ENCODE data around the gene ZNF438. TPM values are rescaled to one million over a fixed set of nuclear protein-coding genes. Genes with fewer than 3 reads are reported as not detected.
A peak's percentile ranks its signal among the peaks of the same experiment; 100 is the strongest.

Gene ZNF438
- total and polyA plus RNA-seq, 2 of the 4 experiments (the other 2 are of a cell fraction), result 1.8 to 2.9 TPM

GRCh38 chr10:30825495-30825894 is 206.2 kb downstream of the ZNF438 start:
- ChIA-PET CTCF (interaction anchor here (0.7 kb wide), 1 partner anchor 1496 kb away, joined by 4 read pairs; no protein-coding TSS in a partner anchor), POLR2A (ENCODE audit: unreplicated experiment) (no interaction called here)
- no peaks in the 10 kb centered on the region for H3K27me3 ChIP-seq (ENCODE audit: control insufficient read depth, insufficient read depth, low read length)
- peak overlapping the region; percentile 49 for H3K14ac ChIP-seq (replicated peaks; ENCODE audit: low read depth, low read length)
- peaks cover 0 to 5% of the 10 kb centered on the region in 2 experiments; a peak in 2 of 4 replicates for H3K79me1 ChIP-seq (ENCODE audit: low read depth in 1 of 2, low read length in 2 of 2)
- in situ Hi-C loops (cut with MboI; ENCODE audit: low sequenced_read_pairs) (no loop called here), dilution Hi-C loops (cut with HindIII; ENCODE audit: low sequenced_read_pairs, unreplicated experiment) (no loop called here), intact Hi-C loops (cut with micrococcal nuclease) (no loop called here)
- no peak overlapping the region; the same call in 1 of the 2 replicates for H4K5ac ChIP-seq (ENCODE audit: low read depth, low read length)
- peak overlapping the region; percentile 23 for H2BK120ac ChIP-seq (ENCODE audit: low read depth, low read length)
- DNase-seq, result peak; percentile 74
- H3K9ac ChIP-seq (ENCODE audit: low read depth, low read length), result no peak overlapping the region
- peak overlapping the region; percentile 0; the same call in 1 of the 2 replicates for H3K23ac ChIP-seq (ENCODE audit: low read depth, low read length)
- no peak overlapping the region; the same call in 1 of the 2 replicates for H3K18ac ChIP-seq (ENCODE audit: low read depth, low read length)
- H4K91ac ChIP-seq (ENCODE audit: insufficient read depth, low read depth, low read length), result peak overlapping the region; percentile 37
- H3K4me1 ChIP-seq (ENCODE audit: control insufficient read depth, insufficient read depth, low read length), result peaks cover 28% of the 10 kb centered on the region
- H2AFZ ChIP-seq (replicated peaks; ENCODE audit: low read length, poor library complexity), result no peak overlapping the region
- H3K9me3 ChIP-seq (ENCODE audit: control insufficient read depth, insufficient read depth, low read length), result no peaks in the 10 kb centered on the region
- H2AK9ac ChIP-seq (replicated peaks; ENCODE audit: low read depth, low read length, poor library complexity), result peak overlapping the region; percentile 62
- H2BK5ac ChIP-seq (ENCODE audit: low read depth, low read length, poor library complexity, severe bottlenecking), result no peak overlapping the region
- H3K4ac ChIP-seq (ENCODE audit: low read depth, low read length), result peak overlapping the region; percentile 9
- H3K27ac ChIP-seq (ENCODE audit: insufficient read depth, low read length), result no peak overlapping the region
- H4K8ac ChIP-seq (ENCODE audit: low read depth in 2 of 2, low read length in 2 of 2), result peak overlapping the region in 1 of 2 experiments; percentile 20; a peak in 1 of 4 replicates
- H3K4me2 ChIP-seq (ENCODE audit: low read depth, low read length), result no peak overlapping the region
- H3K36me3 ChIP-seq (ENCODE audit: control insufficient read depth, insufficient read depth, low read length), result no peaks in the 10 kb centered on the region
- H2BK20ac ChIP-seq (ENCODE audit: low read depth, low read length), result peak overlapping the region; percentile 33; the same call in 1 of the 2 replicates
- BruUV-seq (replicated peaks), result no TSS peak
- peak overlapping the region; percentile 73; the same call in 1 of the 2 replicates for H2AK5ac ChIP-seq (ENCODE audit: low read depth, low read length)
- no peaks in the 10 kb centered on the region for H4K20me1 ChIP-seq (ENCODE audit: insufficient read depth, low read length)
- no peak overlapping the region for H3K56ac ChIP-seq (ENCODE audit: extremely low read depth, insufficient read depth, low read length)
- peak; percentile 53 for ATAC-seq (ENCODE audit: low read depth)
- TF ChIP-seq CHD1 (IDR thresholded peaks at IDR 0.05; ENCODE audit: low read depth, low read length), result no peak
- no peak for TF ChIP-seq CEBPB (IDR thresholded peaks at IDR 0.05; ENCODE audit: low read depth, low read length)
- TF ChIP-seq, protein P1, sequence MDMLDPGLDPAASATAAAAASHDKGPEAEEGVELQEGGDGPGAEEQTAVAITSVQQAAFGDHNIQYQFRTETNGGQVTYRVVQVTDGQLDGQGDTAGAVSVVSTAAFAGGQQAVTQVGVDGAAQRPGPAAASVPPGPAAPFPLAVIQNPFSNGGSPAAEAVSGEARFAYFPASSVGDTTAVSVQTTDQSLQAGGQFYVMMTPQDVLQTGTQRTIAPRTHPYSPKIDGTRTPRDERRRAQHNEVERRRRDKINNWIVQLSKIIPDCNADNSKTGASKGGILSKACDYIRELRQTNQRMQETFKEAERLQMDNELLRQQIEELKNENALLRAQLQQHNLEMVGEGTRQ (IDR thresholded peaks at IDR 0.05; ENCODE audit: low read depth, low read length), result no peak
- TF ChIP-seq, protein P2, sequence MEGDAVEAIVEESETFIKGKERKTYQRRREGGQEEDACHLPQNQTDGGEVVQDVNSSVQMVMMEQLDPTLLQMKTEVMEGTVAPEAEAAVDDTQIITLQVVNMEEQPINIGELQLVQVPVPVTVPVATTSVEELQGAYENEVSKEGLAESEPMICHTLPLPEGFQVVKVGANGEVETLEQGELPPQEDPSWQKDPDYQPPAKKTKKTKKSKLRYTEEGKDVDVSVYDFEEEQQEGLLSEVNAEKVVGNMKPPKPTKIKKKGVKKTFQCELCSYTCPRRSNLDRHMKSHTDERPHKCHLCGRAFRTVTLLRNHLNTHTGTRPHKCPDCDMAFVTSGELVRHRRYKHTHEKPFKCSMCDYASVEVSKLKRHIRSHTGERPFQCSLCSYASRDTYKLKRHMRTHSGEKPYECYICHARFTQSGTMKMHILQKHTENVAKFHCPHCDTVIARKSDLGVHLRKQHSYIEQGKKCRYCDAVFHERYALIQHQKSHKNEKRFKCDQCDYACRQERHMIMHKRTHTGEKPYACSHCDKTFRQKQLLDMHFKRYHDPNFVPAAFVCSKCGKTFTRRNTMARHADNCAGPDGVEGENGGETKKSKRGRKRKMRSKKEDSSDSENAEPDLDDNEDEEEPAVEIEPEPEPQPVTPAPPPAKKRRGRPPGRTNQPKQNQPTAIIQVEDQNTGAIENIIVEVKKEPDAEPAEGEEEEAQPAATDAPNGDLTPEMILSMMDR (conservative IDR thresholded peaks at IDR 0.05; ENCODE audit: low read depth, low read length), result no peak
- no peak for TF ChIP-seq BHLHE40 (IDR thresholded peaks at IDR 0.05; ENCODE audit: low read depth, low read length)
- no peak for TF ChIP-seq FOS (IDR thresholded peaks at IDR 0.05; ENCODE audit: low read depth, low read length)
- no peak for TF ChIP-seq MAZ (IDR thresholded peaks at IDR 0.05; ENCODE audit: borderline replicate concordance, low read depth, low read length)
- TF ChIP-seq, protein P3, sequence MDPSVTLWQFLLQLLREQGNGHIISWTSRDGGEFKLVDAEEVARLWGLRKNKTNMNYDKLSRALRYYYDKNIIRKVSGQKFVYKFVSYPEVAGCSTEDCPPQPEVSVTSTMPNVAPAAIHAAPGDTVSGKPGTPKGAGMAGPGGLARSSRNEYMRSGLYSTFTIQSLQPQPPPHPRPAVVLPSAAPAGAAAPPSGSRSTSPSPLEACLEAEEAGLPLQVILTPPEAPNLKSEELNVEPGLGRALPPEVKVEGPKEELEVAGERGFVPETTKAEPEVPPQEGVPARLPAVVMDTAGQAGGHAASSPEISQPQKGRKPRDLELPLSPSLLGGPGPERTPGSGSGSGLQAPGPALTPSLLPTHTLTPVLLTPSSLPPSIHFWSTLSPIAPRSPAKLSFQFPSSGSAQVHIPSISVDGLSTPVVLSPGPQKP (IDR thresholded peaks at IDR 0.05; ENCODE audit: borderline replicate concordance, low read depth, low read length), result no peak
- no peak for TF ChIP-seq NFE2L2 (IDR thresholded peaks at IDR 0.05; ENCODE audit: low read depth, low read length)
- TF ChIP-seq MXI1 (IDR thresholded peaks at IDR 0.05; ENCODE audit: borderline replicate concordance, low read depth, low read length), result no peak
- TF ChIP-seq RCOR1 (IDR thresholded peaks at IDR 0.05; ENCODE audit: insufficient replicate concordance, low read length), result no peak
- no peak for TF ChIP-seq POLR2A (IDR thresholded peaks at IDR 0.05; ENCODE audit: low read depth, low read length)
- peak overlapping the region; percentile 1; the same call in 2 of the 3 replicates for H2BK15ac ChIP-seq (ENCODE audit: low read depth, low read length)
- H3K9me1 ChIP-seq (ENCODE audit: insufficient read depth, low read length), result peaks cover 24% of the 10 kb centered on the region
- no peak overlapping the region for H3K4me3 ChIP-seq (ENCODE audit: insufficient read depth, low read depth, low read length)
